Lung (tissue), 12 donors: ENCODE measurements around the gene FOXN3. TPM values are rescaled to one million over a fixed set of nuclear protein-coding genes. Genes with fewer than 3 reads are reported as not detected.

Experiments used
- ATAC-seq: fragments of 200-7000 bp; cut with Tn5 transposase; one replicate; pipeline ENCODE4 v1.9.1; 2020; ENCODE audit warnings: moderate number of reproducible peaks; ENCODE audit not compliant: insufficient read depth, low FRiP score
- DNase-seq, 3 donors: peaks; one replicate each; pipeline ENCODE4 v3.0.0-alpha.2; 2013 to 2017
- H3K27ac ChIP-seq, 2 donors: one replicate each; pipeline ENCODE4 v1.5.1; 2013; ENCODE audit warnings: mild to moderate bottlenecking in 2 of 2, moderate library complexity in 2 of 2, control low read depth in 1 of 2, inconsistent platforms in 1 of 2, low read depth in 1 of 2, low read length in 1 of 2
- H3K27me3 ChIP-seq, 3 donors: one replicate each; pipeline ENCODE4 v1.5.1; 2013; ENCODE audit warnings: low read length in 2 of 3; ENCODE audit not compliant: control insufficient read depth in 3 of 3, insufficient read depth in 3 of 3
- H3K36me3 ChIP-seq, 4 donors: one replicate each; pipeline ENCODE4 v1.5.1; 2013; ENCODE audit warnings: low read length in 4 of 4, mild to moderate bottlenecking in 1 of 4, moderate library complexity in 1 of 4; ENCODE audit not compliant: control insufficient read depth in 4 of 4, insufficient read depth in 4 of 4
- H3K4me1 ChIP-seq, 5 donors: one replicate each; pipeline ENCODE4 v1.5.1; 2013; ENCODE audit warnings: low read length in 5 of 5, mild to moderate bottlenecking in 2 of 5, moderate library complexity in 1 of 5; ENCODE audit not compliant: control insufficient read depth in 5 of 5, insufficient read depth in 5 of 5
- H3K4me3 ChIP-seq: one replicate; pipeline ENCODE4 v1.5.1; 2013; ENCODE audit warnings: mild to moderate bottlenecking, control low read depth, moderate library complexity
- H3K9ac ChIP-seq, 2 donors: one replicate each; pipeline ENCODE4 v1.5.1; 2013; ENCODE audit warnings: low read length in 2 of 2, control low read depth in 1 of 2; ENCODE audit not compliant: insufficient read depth in 1 of 2
- H3K9me3 ChIP-seq, 4 donors: one replicate each; pipeline ENCODE4 v1.5.1; 2013; ENCODE audit warnings: low read length in 3 of 4, mild to moderate bottlenecking in 1 of 4, moderate library complexity in 1 of 4; ENCODE audit not compliant: control insufficient read depth in 4 of 4, insufficient read depth in 3 of 4
- WGBS, 2 donors: extraction: QIAGEN DNeasy Blood & Tissue Kit; methylation state at CpG; one replicate each; pipeline ENCODE4 v1.1.7; 2013; 5-methylcytosine and 5-hydroxymethylcytosine counted together
- polyA plus RNA-seq, 2 donors: library from polyadenylated mRNA; stranded (reverse); fragments of 200-250 nt; gene quantifications; one replicate each; pipeline ENCODE4 v1.2.1, GENCODE V29; 2013
- total RNA-seq, 2 donors: library from RNA; depleted of rRNA in 1 of 2; stranded (reverse); fragments of >200 nt in 1 of 2; gene quantifications; one replicate each; pipeline ENCODE4 v1.2.1, GENCODE V29; 2014 to 2021
- TF ChIP-seq, protein P1 (sequence below): IDR thresholded peaks from 2 replicates; pipeline ENCODE4 v1.5.1; 2012; ENCODE audit warnings: mild to moderate bottlenecking; ENCODE audit errors: control extremely low read depth, extremely low read depth
- donor health status: control.
- donor health status: control.
- donor health status: Bipolar disorder and iron deficiency.
- donor health status: healthy.
- donor health status: DM: yes; HTN: yes; CAD: no.

FOXN3 gene
- total and polyA plus RNA-seq, 4 donors: 12.7 to 69.7 (median 34.9) TPM

DNA sequence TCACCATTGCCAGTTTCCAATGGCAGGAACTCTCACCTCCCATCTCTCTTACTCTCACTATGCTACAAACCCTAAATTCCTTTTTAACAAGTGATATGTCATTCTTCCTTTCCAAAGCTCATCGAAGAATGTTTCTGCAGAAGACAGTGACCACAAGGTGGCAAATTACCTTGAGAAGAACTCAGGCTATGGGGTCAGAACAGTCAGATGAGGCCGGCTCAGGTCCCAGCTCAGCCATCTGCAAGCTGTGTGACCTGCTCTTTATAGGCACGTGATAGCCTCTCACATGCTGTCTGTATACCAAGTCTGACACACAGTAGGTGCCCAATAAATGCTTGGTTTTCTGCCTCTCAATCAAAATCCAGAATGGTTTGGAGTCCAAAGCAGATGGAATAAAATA lies 80.7 kb downstream of the FOXN3 start:
- ATAC-seq: no peak
- H3K4me1 ChIP-seq: peaks cover 7 to 40% (median 15%) of the 10 kb centered on the region in 5 donors

DNA sequence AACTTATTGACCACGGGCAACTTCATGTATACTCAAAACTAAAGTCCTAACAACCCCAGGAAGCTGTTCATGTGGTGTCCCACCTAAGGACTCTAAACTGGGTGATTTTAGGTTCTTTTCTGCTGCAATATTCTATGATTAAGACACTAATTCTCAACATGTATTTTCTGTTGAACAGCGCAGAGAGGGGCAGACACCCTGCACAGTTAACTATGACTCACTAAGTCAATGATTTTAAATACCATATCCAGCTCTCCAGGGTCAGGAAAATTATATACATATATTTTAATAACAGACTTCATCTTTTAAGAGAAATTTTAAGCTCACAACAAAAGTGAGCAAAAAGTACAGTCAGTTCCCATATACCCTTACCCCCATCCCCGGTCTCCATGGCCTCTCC lies 85.0 kb downstream of the FOXN3 start:
- TF ChIP-seq, protein P1, sequence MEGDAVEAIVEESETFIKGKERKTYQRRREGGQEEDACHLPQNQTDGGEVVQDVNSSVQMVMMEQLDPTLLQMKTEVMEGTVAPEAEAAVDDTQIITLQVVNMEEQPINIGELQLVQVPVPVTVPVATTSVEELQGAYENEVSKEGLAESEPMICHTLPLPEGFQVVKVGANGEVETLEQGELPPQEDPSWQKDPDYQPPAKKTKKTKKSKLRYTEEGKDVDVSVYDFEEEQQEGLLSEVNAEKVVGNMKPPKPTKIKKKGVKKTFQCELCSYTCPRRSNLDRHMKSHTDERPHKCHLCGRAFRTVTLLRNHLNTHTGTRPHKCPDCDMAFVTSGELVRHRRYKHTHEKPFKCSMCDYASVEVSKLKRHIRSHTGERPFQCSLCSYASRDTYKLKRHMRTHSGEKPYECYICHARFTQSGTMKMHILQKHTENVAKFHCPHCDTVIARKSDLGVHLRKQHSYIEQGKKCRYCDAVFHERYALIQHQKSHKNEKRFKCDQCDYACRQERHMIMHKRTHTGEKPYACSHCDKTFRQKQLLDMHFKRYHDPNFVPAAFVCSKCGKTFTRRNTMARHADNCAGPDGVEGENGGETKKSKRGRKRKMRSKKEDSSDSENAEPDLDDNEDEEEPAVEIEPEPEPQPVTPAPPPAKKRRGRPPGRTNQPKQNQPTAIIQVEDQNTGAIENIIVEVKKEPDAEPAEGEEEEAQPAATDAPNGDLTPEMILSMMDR: no peak
- no peak for ATAC-seq

More for the DNA sequence above, 80.7 kb downstream of the FOXN3 start:
- Histone ChIP-seq H3K27me3 (no peaks in the 10 kb centered on the region), H3K9ac (no peak overlapping the region), H3K4me3 (no peak overlapping the region), H3K9me3 (no peaks in the 10 kb centered on the region), H3K36me3 (peaks cover 0 to 3% (median 0%) of the 10 kb centered on the region in 4 donors), H3K27ac (no peak overlapping the region)
- DNase-seq: no peak
- WGBS, 2 donors: 72 to 82% methylated on average over 3 of the region's 3 CpGs
- TF ChIP-seq, protein P1: no peak

DNA sequence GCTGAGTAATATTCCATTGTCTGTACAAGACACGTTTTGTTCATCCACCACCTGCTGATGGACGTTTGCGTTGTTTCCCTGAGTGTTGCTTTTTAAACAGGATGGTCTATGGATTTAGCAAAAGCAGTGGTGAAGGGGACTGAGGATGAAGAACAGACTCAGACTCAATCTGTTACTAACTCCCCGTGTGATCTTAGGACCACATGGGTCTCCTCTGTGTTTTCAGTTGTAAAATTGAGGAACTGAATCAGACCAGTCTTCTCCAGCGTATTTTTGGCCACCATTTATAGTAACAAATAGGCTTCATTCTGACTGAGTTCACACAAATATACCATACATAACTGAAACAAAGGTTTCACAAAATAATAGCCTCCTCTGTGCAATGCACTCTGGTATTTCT lies 85.6 kb downstream of the FOXN3 start:
- TF ChIP-seq, protein P1: no peak
- H3K27ac ChIP-seq: no peak overlapping the region
- peaks cover 4 to 20% (median 7%) of the 10 kb centered on the region in 5 donors for H3K4me1 ChIP-seq
- H3K9ac ChIP-seq: no peak overlapping the region
- H3K36me3 ChIP-seq: peaks cover 0 to 3% (median 0%) of the 10 kb centered on the region in 4 donors
- no peak overlapping the region for H3K4me3 ChIP-seq
- no peak for ATAC-seq
- no peak for DNase-seq
- H3K9me3 ChIP-seq: no peaks in the 10 kb centered on the region
- WGBS, 2 donors: 77 to 84% methylated on average over 5 of the region's 5 CpGs
- H3K27me3 ChIP-seq: no peaks in the 10 kb centered on the region

More for the DNA sequence above, 85.0 kb downstream of the FOXN3 start:
- Histone ChIP-seq H3K36me3 (no peaks in the 10 kb centered on the region), H3K27ac (no peak overlapping the region), H3K4me1 (peaks cover 4 to 22% (median 7%) of the 10 kb centered on the region in 5 donors), H3K9me3 (no peaks in the 10 kb centered on the region), H3K9ac (no peak overlapping the region), H3K27me3 (no peaks in the 10 kb centered on the region), H3K4me3 (no peak overlapping the region)
- DNase-seq: no peak
- WGBS, 2 donors: 83 to 97% methylated on average over 3 of the region's 3 CpGs
